Esophagus muscularis mucosa (tissue), 4 donors: ENCODE measurements around the gene PRXL2B. TPM values are rescaled to one million over a fixed set of nuclear protein-coding genes. Genes with fewer than 3 reads are reported as not detected.
"Not testable (repeated sequence)": the region's sequence is repeated elsewhere in the genome, so short reads cannot be mapped to it uniquely, and the experiment has no call there.

ENCODE experiments used
- DNase-seq: peaks from one replicate; pipeline ENCODE4 v3.0.0-alpha.2; 2017; ENCODE audit errors: extremely low spot score
- H3K27ac ChIP-seq, 4 donors: fragments of 200-600 bp; sonication (generic); replicated peaks in 1 of 4; 1 replicate in 3 of 4; 2 replicates in 1 of 4; pipeline ENCODE4 v1.5.1; 2016 to 2019; ENCODE audit warnings: mild to moderate bottlenecking in 1 of 4
- H3K27me3 ChIP-seq, 4 donors: fragments of 200-600 bp; sonication (generic); one replicate each; pipeline versions ENCODE4 v1.5.1 to v1.6.0; 2016 to 2019
- H3K36me3 ChIP-seq, 4 donors: fragments of 200-600 bp; sonication (generic); one replicate each; pipeline ENCODE4 v1.5.1; 2016 to 2019
- H3K4me1 ChIP-seq, 4 donors: fragments of 200-600 bp; sonication (generic); one replicate each; pipeline ENCODE4 v1.5.1; 2016 to 2019
- H3K4me3 ChIP-seq, 4 donors: fragments of 200-600 bp; sonication (generic); 1 replicate in 2 of 4; 2 replicates in 2 of 4; pipeline ENCODE4 v1.5.1; 2016 to 2019; ENCODE audit warnings: mild to moderate bottlenecking in 4 of 4, moderate library complexity in 1 of 4
- H3K9me3 ChIP-seq, 4 donors: fragments of 200-600 bp; sonication (generic); 1 replicate in 3 of 4; 2 replicates in 1 of 4; pipeline ENCODE4 v1.5.1; 2016 to 2019
- EP300 ChIP-seq: sonication (generic); formaldehyde crosslinking; IDR thresholded peaks from one replicate; pipeline ENCODE4 v1.6.1; 2017; ENCODE audit warnings: antibody characterized with exemption
- POLR2A ChIP-seq: fragments of 450-650 bp; IDR thresholded peaks from one replicate; pipeline ENCODE4 v1.6.1; 2017; ENCODE audit warnings: antibody characterized with exemption, moderate library complexity, mild to moderate bottlenecking, low read depth
- POLR2AphosphoS5 ChIP-seq, 2 donors: sonication (generic); formaldehyde crosslinking; IDR thresholded peaks; one replicate each; pipeline ENCODE4 v1.6.1; 2017; ENCODE audit warnings: antibody characterized with exemption in 2 of 2
- whole genome bisulfite sequencing: methylation state at CpG from one replicate; pipeline ENCODE4 v1.1.5; 2018; 5-methylcytosine and 5-hydroxymethylcytosine counted together
- intact Hi-C: fragments of 100-400 bp; cut with DNase I; formaldehyde crosslinking; loops from one replicate; pipeline ENCODE4 v1.15.1; 2023
- total RNA-seq, 4 donors: library from RNA; depleted of rRNA; stranded (reverse); fragments of >200 nt; gene quantifications; one replicate each; pipeline versions ENCODE4 v1.1.0 to v1.2.1, GENCODE V29; 2016
- TF ChIP-seq, protein P1 (sequence below), 3 experiments: fragments of 200-600 bp in 2 of 3; fragments of 450-650 bp in 1 of 3; sonication (generic) in 2 of 3; IDR thresholded peaks; one replicate each; pipeline ENCODE4 v1.5.1; 2017 to 2019; ENCODE audit warnings: antibody characterized with exemption in 3 of 3, mild to moderate bottlenecking in 2 of 3, moderate library complexity in 1 of 3

PRXL2B gene
- total RNA-seq, 4 donors from 2014 or later, result 7.9 to 18.8 (median 14.8) TPM

GRCh38 chr1:2552189-2552588 lies 34.4 kb upstream of the PRXL2B start:
- no peak overlapping the region for H3K4me3 ChIP-seq
- intact Hi-C loops, result no loop called here
- H3K36me3 ChIP-seq, result no peaks in the 10 kb centered on the region
- WGBS, result 94% methylated on average over 19 of the region's 26 CpGs
- peaks cover 0 to 11% (median 6%) of the 10 kb centered on the region in 4 donors for H3K27me3 ChIP-seq
- no peak overlapping the region for H3K27ac ChIP-seq
- TF ChIP-seq POLR2A (no peak), EP300 (no peak), POLR2AphosphoS5 (IDR thresholded peaks at IDR 0.05) (no peak)
- TF ChIP-seq, protein P1, sequence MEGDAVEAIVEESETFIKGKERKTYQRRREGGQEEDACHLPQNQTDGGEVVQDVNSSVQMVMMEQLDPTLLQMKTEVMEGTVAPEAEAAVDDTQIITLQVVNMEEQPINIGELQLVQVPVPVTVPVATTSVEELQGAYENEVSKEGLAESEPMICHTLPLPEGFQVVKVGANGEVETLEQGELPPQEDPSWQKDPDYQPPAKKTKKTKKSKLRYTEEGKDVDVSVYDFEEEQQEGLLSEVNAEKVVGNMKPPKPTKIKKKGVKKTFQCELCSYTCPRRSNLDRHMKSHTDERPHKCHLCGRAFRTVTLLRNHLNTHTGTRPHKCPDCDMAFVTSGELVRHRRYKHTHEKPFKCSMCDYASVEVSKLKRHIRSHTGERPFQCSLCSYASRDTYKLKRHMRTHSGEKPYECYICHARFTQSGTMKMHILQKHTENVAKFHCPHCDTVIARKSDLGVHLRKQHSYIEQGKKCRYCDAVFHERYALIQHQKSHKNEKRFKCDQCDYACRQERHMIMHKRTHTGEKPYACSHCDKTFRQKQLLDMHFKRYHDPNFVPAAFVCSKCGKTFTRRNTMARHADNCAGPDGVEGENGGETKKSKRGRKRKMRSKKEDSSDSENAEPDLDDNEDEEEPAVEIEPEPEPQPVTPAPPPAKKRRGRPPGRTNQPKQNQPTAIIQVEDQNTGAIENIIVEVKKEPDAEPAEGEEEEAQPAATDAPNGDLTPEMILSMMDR (IDR thresholded peaks at IDR 0.05), result no peak
- no peak for DNase-seq
- peaks cover 37 to 59% (median 53%) of the 10 kb centered on the region in 4 donors for H3K4me1 ChIP-seq
- H3K9me3 ChIP-seq, result no peaks in the 10 kb centered on the region

DNA sequence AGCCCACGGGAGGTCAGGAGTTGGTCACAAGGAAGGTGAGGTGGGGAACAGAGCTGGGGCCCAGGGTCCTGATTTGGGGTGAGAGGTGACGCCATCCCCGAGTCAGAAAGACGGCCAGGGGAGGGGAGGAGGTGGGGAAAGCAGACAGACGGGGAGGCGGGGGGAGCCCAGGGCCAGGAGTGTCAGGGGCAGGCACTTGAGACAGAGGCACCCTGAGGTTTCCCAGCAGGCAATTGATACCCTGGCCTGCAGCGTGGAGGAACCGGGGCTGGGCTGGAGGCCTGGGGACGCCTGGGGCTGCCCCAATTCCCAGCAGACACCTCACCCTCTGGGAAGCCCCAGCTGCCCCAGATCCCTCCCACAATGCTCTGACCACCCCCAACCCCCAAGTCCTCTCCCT lies 33.5 kb upstream of the PRXL2B start:
- H3K27ac ChIP-seq, H3K36me3 ChIP-seq, H3K9me3 ChIP-seq, H3K27me3 ChIP-seq, H3K4me3 ChIP-seq, DNase-seq, intact Hi-C loops: not testable (repeated sequence)
- peaks cover 38 to 59% (median 53%) of the 10 kb centered on the region in 4 donors for H3K4me1 ChIP-seq
- WGBS, result 83% methylated on average over 5 of the region's 9 CpGs

DNA sequence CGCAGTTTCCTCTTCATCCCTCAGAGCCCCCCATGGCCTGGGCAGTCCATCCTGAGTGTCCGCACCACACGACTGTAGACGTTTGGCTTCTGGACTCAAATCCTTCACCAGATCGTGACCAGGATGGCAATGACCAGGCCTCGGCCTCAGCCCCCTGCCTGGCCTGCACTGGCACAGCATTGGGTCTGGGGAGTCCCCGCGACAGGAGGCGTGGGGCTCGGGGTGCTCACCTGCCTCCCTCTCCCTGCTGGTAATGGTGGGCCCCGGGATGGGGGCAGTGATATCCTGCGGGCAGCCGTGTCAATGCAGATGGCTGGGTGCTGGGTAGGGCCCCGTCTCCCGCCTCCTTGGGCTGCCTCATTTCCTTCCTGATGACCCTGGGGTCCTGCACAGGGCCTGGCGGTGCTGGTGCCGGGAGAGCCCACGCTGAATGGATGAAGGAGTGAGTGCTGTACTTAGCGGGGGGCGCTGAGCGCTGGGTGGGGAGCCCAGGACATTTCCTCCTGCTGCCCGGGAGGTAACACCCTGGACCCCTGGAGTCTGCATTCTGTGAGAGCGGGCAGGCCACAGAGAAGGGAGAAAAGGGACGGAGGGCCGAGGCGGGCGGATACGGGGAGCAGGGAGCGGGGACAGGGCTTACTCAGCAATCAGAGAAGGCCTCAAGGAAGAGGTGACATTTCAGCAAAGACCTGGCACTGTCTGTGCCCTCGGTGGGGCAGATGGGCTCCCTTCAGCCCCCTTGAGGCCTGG lies 32.5 kb upstream of the PRXL2B start:
- H3K36me3 ChIP-seq, result peaks cover 0 to 11% (median 10%) of the 10 kb centered on the region in 4 donors
- DNase-seq, result no peak
- peaks cover 0 to 3% (median 0%) of the 10 kb centered on the region in 4 donors for H3K27me3 ChIP-seq
- H3K9me3 ChIP-seq, result no peaks in the 10 kb centered on the region
- TF ChIP-seq POLR2AphosphoS5 (IDR thresholded peaks at IDR 0.05), result no peak
- TF ChIP-seq EP300, result no peak
- TF ChIP-seq, protein P1 (IDR thresholded peaks at IDR 0.05), result no peak
- no peak for TF ChIP-seq POLR2A
- no peak overlapping the region for H3K27ac ChIP-seq
- intact Hi-C loops, result no loop called here
- 93% methylated on average over 25 of the region's 30 CpGs for WGBS
- no peak overlapping the region for H3K4me3 ChIP-seq
- H3K4me1 ChIP-seq, result peaks cover 38 to 59% (median 52%) of the 10 kb centered on the region in 4 donors

- Histone ChIP-seq H3K4me1 (peaks cover 30 to 58% (median 50%) of the 10 kb centered on the region in 4 donors), H3K27ac (peak overlapping the region; percentile 81 to 90 (median 86)), H3K36me3 (peaks cover 0 to 19% (median 17%) of the 10 kb centered on the region in 4 donors), H3K27me3 (peaks cover 0 to 3% (median 0%) of the 10 kb centered on the region in 4 donors), H3K4me3 (peak overlapping the region; percentile 62 to 83 (median 71)), H3K9me3 (no peaks in the 10 kb centered on the region)
- 66% methylated on average over 10 of the region's 19 CpGs for WGBS
- DNase-seq, result no peak
- no peak for TF ChIP-seq EP300
- TF ChIP-seq, protein P1 (IDR thresholded peaks at IDR 0.05), result peak in 2 of 3 experiments; percentile 24 to 31
- intact Hi-C loops, result no loop called here
Measured at GRCh38 chr1:2554621-2555387, 31.8 kb upstream of the PRXL2B start.

DNA sequence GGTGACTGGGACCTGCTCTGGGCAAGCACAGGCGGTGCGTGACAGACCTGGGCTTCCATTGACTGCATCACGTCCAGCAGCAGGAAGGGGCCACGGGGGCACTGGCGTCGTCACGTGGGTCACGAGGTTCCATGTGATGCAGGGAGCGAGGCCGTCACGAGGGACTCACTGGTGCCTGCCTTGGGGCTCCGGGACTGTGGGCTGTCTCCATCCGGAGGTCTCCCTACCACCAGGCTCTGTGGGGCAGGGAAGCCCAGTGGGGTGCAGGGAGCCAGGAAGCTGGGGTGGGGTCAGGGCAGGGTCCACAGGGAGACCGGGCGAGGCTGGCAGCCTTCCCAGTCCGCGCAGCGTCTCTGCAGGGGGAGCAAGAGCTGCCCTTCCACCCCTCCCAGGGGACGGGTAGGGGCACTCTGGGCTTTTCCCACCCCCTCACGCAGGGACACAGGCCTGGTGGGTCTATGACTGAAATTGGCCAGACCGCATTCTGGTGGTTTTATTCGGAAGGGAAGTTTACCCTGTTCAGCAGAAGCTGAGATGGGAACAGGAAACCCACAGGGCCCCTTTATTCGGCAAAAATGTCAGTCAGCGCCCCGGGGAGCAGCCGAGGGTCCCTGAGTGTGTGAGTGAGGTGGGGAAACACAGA lies 30.8 kb upstream of the PRXL2B start:
- DNase-seq, result peak; percentile 98
- intact Hi-C loops, result loop anchor here (2.0 kb wide), 1 partner anchor 23 kb away; no protein-coding TSS in a partner anchor
- Histone ChIP-seq H3K27me3 (peaks cover 0 to 3% (median 0%) of the 10 kb centered on the region in 4 donors), H3K9me3 (no peaks in the 10 kb centered on the region), H3K36me3 (peaks cover 0 to 28% (median 27%) of the 10 kb centered on the region in 4 donors), H3K27ac (peak overlapping the region; percentile 81 to 90 (median 86)), H3K4me3 (peak overlapping the region; percentile 62 to 83 (median 71)), H3K4me1 (peaks cover 29 to 64% (median 49%) of the 10 kb centered on the region in 4 donors)
- TF ChIP-seq POLR2A (peak; percentile 61), POLR2AphosphoS5 (IDR thresholded peaks at IDR 0.05) (peak; percentile 87 to 95), EP300 (no peak)
- TF ChIP-seq, protein P1 (IDR thresholded peaks at IDR 0.05), result no peak
- 19% methylated on average over 13 of the region's 26 CpGs for WGBS
